Nephron (organoid): Measurements from ENCODE around the gene TRAPPC2L.

Experiments used
- H3K27ac Mint-ChIP-seq, 3 experiments: 2 replicates each; pipeline ENCODE4 v1.8.0; 2020; ENCODE audit warnings: mixed read lengths in 3 of 3, mild to moderate bottlenecking in 2 of 3, moderate library complexity in 1 of 3
- H3K27me3 Mint-ChIP-seq: 2 replicates; pipeline ENCODE4 v1.8.0; 2021; ENCODE audit warnings: low read depth, mild to moderate bottlenecking, moderate library complexity, mixed read lengths
- H3K36me3 Mint-ChIP-seq: 2 replicates; pipeline ENCODE4 v1.8.0; 2020; ENCODE audit warnings: low read depth, mixed read lengths
- H3K4me1 Mint-ChIP-seq: 2 replicates; pipeline ENCODE4 v1.8.0; 2020; ENCODE audit warnings: mixed read lengths
- H3K4me3 Mint-ChIP-seq, 3 experiments: 2 replicates each; pipeline ENCODE4 v1.8.0; 2020; ENCODE audit warnings: mild to moderate bottlenecking in 3 of 3, mixed read lengths in 3 of 3, moderate library complexity in 2 of 3
- H3K9me3 Mint-ChIP-seq: 2 replicates; pipeline ENCODE4 v1.8.0; 2020; ENCODE audit warnings: mixed read lengths
- TF ChIP-seq, protein P1 (sequence below), 3 experiments: fragments of 200-600 bp; sonication (generic); IDR thresholded peaks; one replicate each; pipeline ENCODE4 v1.5.0; 2021; ENCODE audit warnings: antibody characterized with exemption in 3 of 3; ENCODE audit not compliant: unreplicated experiment in 3 of 3

Gene TRAPPC2L

DNA sequence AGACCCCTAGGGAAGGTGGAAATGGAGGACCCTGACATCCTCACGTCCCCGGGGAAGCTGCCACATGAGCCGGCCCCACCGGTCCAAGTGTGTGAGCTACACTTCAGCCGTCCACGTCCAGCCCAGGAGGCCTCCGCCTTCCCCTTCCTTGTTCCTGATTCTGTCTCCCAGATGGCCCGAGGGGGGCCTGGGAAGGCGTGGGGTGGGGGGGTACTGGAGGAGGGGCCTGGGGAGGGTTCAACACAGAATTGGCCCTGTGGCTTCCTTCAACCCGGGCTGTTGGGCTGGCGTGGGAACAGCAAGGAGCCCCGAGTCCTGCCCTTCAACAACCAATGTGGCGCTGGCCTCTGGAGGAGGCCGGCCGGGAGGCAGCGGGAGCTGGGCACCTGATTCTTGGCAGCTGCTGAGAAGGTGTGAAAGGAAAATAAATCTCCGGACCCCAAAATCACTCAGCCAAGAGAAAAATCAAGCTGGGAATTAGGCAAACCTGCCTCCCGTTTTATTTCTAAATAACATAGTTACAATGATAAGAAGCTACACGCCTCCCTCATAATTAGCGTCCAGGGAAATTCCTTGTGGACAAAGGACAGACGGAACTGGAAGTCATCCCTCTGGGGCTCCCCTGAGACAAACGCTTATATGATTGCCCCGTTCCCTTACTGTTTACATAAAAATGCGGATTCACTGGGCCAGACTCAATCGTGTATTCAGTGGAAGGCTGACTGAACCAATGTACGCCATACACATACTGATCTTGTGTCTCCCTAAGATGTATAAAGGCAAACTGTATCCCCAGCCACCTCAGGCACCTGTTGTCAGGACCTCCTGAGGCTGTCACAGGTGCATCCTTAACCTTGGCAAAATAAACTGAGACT lies 43.4 kb upstream of the TRAPPC2L start:
- Mint-ChIP-seq H3K36me3 (peaks cover 5% of the 10 kb centered on the region), H3K27me3 (no peaks in the 10 kb centered on the region), H3K4me3 (peak overlapping the region; percentile 49 to 75 (median 73)), H3K4me1 (no peaks in the 10 kb centered on the region), H3K27ac (peak overlapping the region; percentile 38 to 50 (median 42)), H3K9me3 (no peaks in the 10 kb centered on the region)
- TF ChIP-seq, protein P1, sequence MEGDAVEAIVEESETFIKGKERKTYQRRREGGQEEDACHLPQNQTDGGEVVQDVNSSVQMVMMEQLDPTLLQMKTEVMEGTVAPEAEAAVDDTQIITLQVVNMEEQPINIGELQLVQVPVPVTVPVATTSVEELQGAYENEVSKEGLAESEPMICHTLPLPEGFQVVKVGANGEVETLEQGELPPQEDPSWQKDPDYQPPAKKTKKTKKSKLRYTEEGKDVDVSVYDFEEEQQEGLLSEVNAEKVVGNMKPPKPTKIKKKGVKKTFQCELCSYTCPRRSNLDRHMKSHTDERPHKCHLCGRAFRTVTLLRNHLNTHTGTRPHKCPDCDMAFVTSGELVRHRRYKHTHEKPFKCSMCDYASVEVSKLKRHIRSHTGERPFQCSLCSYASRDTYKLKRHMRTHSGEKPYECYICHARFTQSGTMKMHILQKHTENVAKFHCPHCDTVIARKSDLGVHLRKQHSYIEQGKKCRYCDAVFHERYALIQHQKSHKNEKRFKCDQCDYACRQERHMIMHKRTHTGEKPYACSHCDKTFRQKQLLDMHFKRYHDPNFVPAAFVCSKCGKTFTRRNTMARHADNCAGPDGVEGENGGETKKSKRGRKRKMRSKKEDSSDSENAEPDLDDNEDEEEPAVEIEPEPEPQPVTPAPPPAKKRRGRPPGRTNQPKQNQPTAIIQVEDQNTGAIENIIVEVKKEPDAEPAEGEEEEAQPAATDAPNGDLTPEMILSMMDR (IDR thresholded peaks at IDR 0.05; ENCODE audit: unreplicated experiment in 3 of 3): no peak

DNA sequence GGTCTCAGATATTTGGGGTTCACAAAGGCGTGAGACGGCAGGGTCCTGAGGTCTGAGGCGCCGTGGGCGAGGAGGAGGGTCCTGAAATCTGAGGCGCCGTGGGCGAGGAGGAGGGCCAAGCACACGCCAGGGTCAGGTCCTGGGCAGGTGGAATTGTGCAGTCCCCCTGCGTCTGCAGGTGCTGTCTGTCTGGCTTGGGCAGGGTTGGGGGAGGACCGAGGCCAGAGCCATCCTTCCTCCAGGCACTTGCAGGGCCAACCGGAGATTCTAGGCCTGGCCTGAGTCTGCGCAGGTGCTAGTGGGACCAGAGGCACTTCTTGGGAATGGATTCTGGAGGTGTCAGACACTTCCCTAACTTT lies 42.8 kb upstream of the TRAPPC2L start:
- no peaks in the 10 kb centered on the region for H3K27me3 Mint-ChIP-seq
- peak overlapping the region; percentile 49 to 75 (median 73) for H3K4me3 Mint-ChIP-seq
- no peaks in the 10 kb centered on the region for H3K9me3 Mint-ChIP-seq
- H3K4me1 Mint-ChIP-seq: no peaks in the 10 kb centered on the region
- peaks cover 4% of the 10 kb centered on the region for H3K36me3 Mint-ChIP-seq
- H3K27ac Mint-ChIP-seq: peak overlapping the region in 2 of 3 experiments; percentile 38 to 50
- TF ChIP-seq, protein P1 (IDR thresholded peaks at IDR 0.05; ENCODE audit: unreplicated experiment in 3 of 3): no peak

DNA sequence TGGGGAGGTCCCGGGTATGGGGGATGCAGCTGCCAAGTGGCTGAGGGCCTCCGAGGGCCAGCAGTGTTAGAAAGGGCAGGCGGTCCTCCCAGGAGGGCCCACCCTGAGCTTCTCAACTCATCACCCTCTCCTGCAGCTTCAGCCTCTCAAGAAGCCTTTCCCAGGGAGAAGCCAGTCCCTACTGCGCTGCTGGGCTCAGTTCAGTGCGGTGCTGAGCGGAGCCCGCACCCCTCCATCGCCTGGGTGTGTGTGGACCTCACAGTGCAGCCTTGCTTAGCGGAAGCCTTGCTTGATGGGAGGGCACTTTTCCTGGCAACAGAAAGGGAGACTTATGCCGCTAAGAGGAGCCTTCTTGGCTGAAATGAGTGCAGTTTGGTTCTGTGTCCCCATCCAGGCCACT lies 41.7 kb upstream of the TRAPPC2L start:
- Mint-ChIP-seq H3K36me3 (no peaks in the 10 kb centered on the region), H3K9me3 (no peaks in the 10 kb centered on the region), H3K27me3 (no peaks in the 10 kb centered on the region), H3K4me3 (peak overlapping the region in 1 of 3 experiments; percentile 23), H3K27ac (no peak overlapping the region), H3K4me1 (no peaks in the 10 kb centered on the region)
- TF ChIP-seq, protein P1 (IDR thresholded peaks at IDR 0.05; ENCODE audit: unreplicated experiment in 3 of 3): no peak

DNA sequence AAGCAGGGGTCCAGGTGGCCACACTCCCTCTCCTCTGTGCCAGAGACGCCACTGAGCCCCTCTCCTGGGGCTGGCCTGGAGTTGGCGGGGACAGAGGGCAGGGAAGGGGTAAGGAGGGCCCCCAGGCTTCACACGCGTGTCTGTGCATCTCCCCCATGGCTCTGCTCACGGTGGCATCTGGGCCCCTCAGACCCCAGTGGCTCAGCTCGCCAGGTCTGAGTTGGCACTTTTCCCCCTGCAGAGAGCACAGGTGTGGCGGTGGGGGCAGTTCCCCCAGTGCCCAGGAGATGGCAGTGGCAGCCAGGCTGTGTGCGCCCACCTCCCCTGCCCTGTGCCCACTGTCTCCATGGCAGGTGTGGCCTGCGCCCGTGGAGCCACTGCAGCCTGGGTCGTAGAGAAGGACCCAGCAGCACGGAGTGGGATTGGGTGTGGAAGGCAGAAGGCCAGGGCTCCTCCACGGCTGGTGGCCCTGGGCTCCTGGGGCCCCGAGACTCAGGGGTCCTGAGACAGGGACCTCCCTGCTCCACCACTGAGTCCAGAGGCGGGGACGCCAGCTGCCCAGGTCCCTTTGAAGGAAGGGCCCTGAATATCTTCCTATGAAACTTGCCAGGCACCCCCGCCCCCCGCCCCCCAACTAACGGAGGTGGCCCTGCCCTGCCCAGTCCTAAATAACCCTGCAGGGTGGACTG lies 40.9 kb upstream of the TRAPPC2L start:
- Mint-ChIP-seq H3K9me3 (no peaks in the 10 kb centered on the region), H3K27me3 (no peaks in the 10 kb centered on the region), H3K36me3 (no peaks in the 10 kb centered on the region), H3K4me3 (no peak overlapping the region), H3K27ac (no peak overlapping the region), H3K4me1 (no peaks in the 10 kb centered on the region)
- TF ChIP-seq, protein P1 (IDR thresholded peaks at IDR 0.05; ENCODE audit: unreplicated experiment in 3 of 3): peak; percentile 68 to 72 (median 71)

DNA sequence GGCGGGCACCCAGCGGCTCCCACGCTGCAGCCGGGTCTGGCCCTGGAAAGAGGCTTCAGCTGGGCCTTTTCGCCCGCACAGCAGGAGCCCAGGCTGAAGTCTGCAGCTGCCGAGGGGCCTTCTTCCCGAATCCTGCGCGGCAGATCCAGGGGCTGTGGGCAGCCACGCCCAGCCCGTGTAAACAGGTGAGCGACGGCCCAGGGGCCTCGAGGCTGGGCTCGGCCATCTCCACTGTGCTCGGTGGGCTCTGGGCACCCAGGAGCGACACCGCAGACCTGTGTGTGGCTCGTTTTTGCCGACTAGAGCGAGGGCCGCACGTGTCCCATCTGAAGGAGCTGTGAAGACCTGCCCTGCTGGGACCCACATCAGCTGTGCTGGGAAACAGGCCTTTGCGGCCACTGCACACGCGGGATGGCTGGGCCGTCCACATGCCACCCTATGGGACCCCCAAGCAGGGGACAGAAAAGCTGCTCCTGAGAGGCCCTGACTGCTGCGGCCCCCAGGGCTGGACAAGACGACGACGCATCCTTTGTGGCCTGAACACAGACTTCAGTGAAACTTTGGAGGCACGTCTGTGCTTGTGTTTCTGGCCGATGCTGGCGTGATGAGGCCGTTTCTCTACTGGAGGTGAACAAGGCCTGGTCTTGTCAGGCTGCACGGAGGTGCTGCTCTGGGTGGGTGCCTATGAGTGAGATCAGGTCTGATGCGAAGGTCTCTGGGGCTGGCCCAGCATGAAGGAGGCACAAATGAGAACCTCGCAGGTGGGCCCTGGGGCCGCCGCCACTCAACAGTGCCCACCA lies 40.0 kb upstream of the TRAPPC2L start:
- Mint-ChIP-seq H3K27ac (no peak overlapping the region), H3K9me3 (no peaks in the 10 kb centered on the region), H3K4me3 (no peak overlapping the region), H3K27me3 (no peaks in the 10 kb centered on the region), H3K36me3 (no peaks in the 10 kb centered on the region), H3K4me1 (no peaks in the 10 kb centered on the region)
- TF ChIP-seq, protein P1 (IDR thresholded peaks at IDR 0.05; ENCODE audit: unreplicated experiment in 3 of 3): no peak
